ENCODE results near the gene ZNF92.
"Not testable (repeated sequence)": the region's sequence is repeated elsewhere in the genome, so short reads cannot be mapped to it uniquely, and the experiment has no call there.

The ZNF92 gene

DNA sequence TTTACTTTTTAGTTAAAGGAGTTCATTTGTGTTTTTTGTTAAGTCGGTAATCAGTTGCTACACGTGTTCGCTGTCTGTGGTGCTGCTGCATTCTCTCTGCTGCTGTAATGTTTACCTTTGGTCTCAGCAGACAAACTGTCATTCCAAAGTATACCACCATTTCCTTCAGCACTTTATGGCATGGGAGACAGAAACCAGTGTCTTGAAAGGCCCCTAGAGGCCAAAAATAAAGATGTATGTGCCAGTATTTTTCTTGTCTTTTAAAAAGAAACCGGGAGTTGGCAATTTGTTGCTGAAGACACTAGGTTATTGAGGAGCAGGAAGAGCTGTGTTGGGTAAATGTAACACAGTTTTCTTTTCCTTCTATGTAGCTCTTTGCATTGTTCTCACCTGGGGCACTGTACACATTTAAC lies 24.1 kb downstream of the ZNF92 start:
- DNase-seq (ENCODE audit: low read depth in 2 of 2): peak in 1 of 2 donors; percentile 28
- no peak overlapping the region for H3K4me3 ChIP-seq (replicated peaks in 1 of 2; ENCODE audit: low read depth in 2 of 2, low read length in 2 of 2)
- TF ChIP-seq, protein P1, sequence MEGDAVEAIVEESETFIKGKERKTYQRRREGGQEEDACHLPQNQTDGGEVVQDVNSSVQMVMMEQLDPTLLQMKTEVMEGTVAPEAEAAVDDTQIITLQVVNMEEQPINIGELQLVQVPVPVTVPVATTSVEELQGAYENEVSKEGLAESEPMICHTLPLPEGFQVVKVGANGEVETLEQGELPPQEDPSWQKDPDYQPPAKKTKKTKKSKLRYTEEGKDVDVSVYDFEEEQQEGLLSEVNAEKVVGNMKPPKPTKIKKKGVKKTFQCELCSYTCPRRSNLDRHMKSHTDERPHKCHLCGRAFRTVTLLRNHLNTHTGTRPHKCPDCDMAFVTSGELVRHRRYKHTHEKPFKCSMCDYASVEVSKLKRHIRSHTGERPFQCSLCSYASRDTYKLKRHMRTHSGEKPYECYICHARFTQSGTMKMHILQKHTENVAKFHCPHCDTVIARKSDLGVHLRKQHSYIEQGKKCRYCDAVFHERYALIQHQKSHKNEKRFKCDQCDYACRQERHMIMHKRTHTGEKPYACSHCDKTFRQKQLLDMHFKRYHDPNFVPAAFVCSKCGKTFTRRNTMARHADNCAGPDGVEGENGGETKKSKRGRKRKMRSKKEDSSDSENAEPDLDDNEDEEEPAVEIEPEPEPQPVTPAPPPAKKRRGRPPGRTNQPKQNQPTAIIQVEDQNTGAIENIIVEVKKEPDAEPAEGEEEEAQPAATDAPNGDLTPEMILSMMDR (IDR thresholded peaks at IDR 0.05; ENCODE audit: low read depth, low read length): no peak

DNA sequence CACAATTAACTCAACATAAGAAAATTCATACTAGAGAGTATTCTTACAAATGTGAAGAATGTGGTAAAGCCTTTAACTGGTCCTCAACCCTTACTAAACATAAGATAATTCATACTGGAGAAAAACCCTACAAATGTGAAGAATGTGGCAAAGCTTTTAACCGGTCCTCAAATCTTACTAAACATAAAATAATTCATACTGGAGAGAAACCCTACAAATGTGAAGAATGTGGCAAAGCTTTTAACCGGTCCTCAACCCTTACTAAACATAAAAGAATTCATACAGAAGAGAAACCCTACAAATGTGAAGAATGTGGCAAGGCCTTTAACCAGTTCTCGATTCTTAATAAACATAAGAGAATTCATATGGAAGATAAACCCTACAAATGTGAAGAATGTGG lies 25.0 kb downstream of the ZNF92 start:
- not testable (repeated sequence) for H3K4me3 ChIP-seq (replicated peaks in 1 of 2; ENCODE audit: low read depth in 2 of 2, low read length in 2 of 2); DNase-seq (ENCODE audit: low read depth in 2 of 2)

DNA sequence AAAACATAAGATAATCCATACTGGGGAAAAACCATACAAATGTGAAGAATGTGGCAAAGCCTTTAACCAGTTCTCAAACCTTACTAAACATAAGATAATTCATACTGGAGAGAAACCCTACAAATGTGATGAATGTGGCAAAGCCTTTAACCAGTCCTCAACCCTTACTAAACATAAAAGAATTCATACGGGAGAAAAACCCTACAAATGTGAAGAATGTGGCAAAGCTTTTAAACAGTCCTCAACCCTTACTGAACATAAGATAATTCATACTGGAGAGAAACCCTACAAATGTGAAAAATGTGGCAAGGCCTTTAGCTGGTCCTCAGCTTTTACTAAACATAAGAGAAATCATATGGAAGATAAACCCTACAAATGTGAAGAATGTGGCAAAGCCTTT lies 25.4 kb downstream of the ZNF92 start:
- DNase-seq (ENCODE audit: low read depth in 2 of 2); H3K4me3 ChIP-seq (replicated peaks in 1 of 2; ENCODE audit: low read depth in 2 of 2, low read length in 2 of 2): not testable (repeated sequence)

DNA sequence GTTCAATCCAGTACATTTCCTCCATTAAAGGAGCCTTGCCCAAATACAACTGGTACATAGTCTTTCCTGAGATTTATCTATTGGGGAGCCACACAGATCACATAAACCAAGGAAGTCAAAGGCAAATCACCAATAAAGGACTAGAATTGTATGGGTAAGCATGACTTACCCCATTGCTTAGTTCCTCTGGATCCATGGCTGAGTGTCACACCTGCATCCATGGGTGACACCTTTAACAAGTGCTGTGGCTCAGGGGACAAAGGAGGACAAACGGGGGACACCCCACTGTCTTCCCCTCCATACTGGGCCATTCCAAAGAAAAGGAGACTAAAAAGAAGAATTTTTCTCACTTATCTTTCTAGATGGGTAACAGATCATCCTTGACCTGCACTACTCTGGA lies 30.4 kb downstream of the ZNF92 start:
- H3K4me3 ChIP-seq (replicated peaks in 1 of 2; ENCODE audit: low read depth in 2 of 2, low read length in 2 of 2): no peak overlapping the region
- TF ChIP-seq, protein P1 (IDR thresholded peaks at IDR 0.05; ENCODE audit: low read depth, low read length): no peak
- DNase-seq (ENCODE audit: low read depth in 2 of 2): no peak

DNA sequence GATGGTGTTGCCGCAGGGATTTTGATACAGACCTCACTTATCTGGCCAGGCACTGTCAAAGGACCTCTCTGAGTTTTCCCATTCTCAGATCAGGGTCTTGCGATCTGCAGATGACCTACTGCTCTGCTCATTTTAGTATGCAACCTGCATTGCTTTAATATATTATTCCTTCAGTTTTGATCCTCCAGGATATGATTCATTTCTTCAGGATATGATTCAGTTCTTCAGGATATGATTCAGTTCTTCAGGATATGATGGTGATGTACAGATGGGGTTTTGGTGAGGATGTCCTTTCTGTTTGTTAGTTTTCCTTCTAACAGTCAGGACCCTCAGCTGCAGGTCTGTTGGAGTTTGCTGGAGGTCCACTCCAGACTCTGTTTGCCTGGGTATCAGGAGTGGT lies 33.1 kb downstream of the ZNF92 start:
- peak in 1 of 2 donors; percentile 40 for DNase-seq (ENCODE audit: low read depth in 2 of 2)
- not testable (repeated sequence) for H3K4me3 ChIP-seq (replicated peaks in 1 of 2; ENCODE audit: low read depth in 2 of 2, low read length in 2 of 2)

DNA sequence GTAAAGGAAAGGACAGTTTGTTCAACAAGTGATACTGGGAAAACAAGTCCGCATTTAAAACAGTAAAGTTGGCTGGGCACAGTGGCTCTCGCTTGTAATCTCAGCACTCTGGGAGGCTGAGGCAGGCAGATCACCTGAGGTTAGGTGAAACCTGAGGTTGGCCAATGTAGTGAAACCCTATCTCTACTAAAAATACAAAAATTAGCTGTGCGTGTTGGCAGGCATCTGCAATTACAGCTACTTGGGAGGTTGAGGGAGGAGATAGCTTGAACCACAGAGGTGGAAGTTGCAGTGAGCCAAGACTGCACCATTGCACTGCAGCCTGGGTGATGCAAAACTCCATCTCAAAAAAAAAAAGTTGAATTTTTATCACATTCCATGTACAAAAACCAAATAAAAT lies 35.7 kb downstream of the ZNF92 start:
- DNase-seq (ENCODE audit: low read depth in 2 of 2): no peak
- H3K4me3 ChIP-seq (replicated peaks in 1 of 2; ENCODE audit: low read depth in 2 of 2, low read length in 2 of 2): no peak overlapping the region
- TF ChIP-seq, protein P1 (IDR thresholded peaks at IDR 0.05; ENCODE audit: low read depth, low read length): no peak

DNA sequence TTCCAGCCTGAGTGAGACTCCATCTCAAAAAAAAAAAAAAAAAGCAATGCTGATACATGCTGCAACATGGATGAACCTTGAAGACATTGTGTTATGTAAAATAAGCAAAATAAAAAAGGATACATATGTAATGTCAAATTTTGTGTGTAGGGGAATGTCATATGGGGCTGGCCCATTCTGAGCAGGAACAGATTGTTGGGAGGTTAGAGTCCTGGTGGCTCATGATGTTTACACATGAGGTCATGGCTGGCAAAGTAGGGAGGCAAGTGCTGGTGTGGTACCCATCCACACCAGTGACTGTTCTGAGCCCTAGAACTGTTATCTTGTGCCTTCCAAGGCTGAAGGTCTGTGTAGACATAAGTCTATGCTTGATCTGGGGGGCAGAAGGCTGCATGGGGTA lies 37.6 kb downstream of the ZNF92 start:
- DNase-seq (ENCODE audit: low read depth in 2 of 2): no peak
- H3K4me3 ChIP-seq (replicated peaks in 1 of 2; ENCODE audit: low read depth in 2 of 2, low read length in 2 of 2): no peak overlapping the region
- TF ChIP-seq, protein P1 (IDR thresholded peaks at IDR 0.05; ENCODE audit: low read depth, low read length): no peak

DNA sequence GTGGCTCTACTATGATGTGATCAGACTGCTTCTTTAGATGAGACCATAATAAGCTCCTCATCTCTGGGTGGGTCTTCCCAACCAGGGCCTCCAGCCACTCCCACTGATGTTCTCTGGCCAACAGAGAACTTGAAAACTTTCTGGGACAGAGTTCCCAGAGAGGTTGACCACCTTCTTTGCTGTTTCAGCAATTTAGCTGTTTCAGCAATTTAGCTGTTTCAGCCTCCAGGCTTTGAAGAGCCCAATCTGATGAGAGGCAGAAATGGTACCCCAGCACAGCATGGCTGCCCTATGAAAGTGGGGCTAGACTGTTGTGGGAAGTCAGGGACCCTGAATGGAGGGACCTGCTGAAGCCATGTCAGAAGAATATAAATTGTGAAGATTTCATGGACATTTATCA lies 49.0 kb downstream of the ZNF92 start:
- H3K4me3 ChIP-seq (replicated peaks in 1 of 2; ENCODE audit: low read depth in 2 of 2, low read length in 2 of 2): no peak overlapping the region
- no peak for DNase-seq (ENCODE audit: low read depth in 2 of 2)
- TF ChIP-seq, protein P1 (IDR thresholded peaks at IDR 0.05; ENCODE audit: low read depth, low read length): no peak

DNA sequence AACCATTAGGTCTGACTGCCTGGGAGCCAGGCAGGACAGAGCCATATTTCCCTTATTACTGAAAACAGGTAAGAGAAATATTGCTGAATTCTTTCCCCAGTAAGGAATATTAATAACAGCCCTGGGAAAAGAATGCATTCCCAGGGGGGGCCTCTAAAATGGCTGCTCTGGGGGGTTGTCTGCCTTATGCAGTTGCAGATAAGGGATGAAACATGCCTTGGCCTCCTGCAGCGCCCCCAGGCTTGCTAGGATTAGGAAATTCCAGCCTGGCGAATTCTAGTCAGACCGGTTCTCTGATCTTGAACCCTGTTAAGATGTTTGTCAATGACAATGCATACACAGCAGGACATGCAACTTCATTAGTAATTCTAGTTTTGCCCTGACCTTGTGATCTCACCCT lies 49.6 kb downstream of the ZNF92 start:
- not testable (repeated sequence) for DNase-seq (ENCODE audit: low read depth in 2 of 2)

More for the DNA sequence above, 49.6 kb downstream of the ZNF92 start:
- H3K4me3 ChIP-seq (replicated peaks in 1 of 2; ENCODE audit: low read depth in 2 of 2, low read length in 2 of 2): not testable (repeated sequence)
